Karpas-422 (cell line): ENCODE data around the gene OPRM1. TPM values are rescaled to one million over a fixed set of nuclear protein-coding genes. Genes with fewer than 3 reads are reported as not detected.

ENCODE experiments used
- DNase-seq: peaks from one replicate; pipeline ENCODE4 v3.0.0-alpha.2; 2015
- H2AFZ ChIP-seq: fragments of 200-600 bp; sonication (generic); 2 replicates; pipeline ENCODE4 v1.6.1; 2014; ENCODE audit warnings: antibody characterized with exemption, low read length, mixed read lengths
- H3K27ac ChIP-seq: fragments of 200-600 bp; sonication (generic); 2 replicates; pipeline ENCODE4 v1.5.1; 2014; ENCODE audit warnings: mild to moderate bottlenecking, low read length, moderate library complexity
- H3K27me3 ChIP-seq: fragments of 200-600 bp; sonication (generic); 2 replicates; pipeline ENCODE4 v1.6.1; 2014; ENCODE audit warnings: low read length, mixed read lengths
- H3K36me3 ChIP-seq: fragments of 200-600 bp; sonication (generic); 2 replicates; pipeline ENCODE4 v1.6.1; 2014; ENCODE audit warnings: low read length, mixed read lengths; ENCODE audit not compliant: insufficient read depth
- H3K4me1 ChIP-seq: fragments of 200-600 bp; sonication (generic); 2 replicates; pipeline ENCODE4 v1.6.1; 2014; ENCODE audit warnings: mild to moderate bottlenecking, low read length, mixed read lengths
- H3K4me2 ChIP-seq: fragments of 200-600 bp; sonication (generic); 2 replicates; pipeline ENCODE4 v1.6.1; 2014; ENCODE audit warnings: low read length, low read depth, mild to moderate bottlenecking; ENCODE audit not compliant: poor library complexity, severe bottlenecking
- H3K4me3 ChIP-seq: fragments of 200-600 bp; sonication (generic); 2 replicates; pipeline ENCODE4 v1.5.1; 2014; ENCODE audit warnings: mild to moderate bottlenecking, antibody characterized with exemption, low read length, mixed read lengths
- H3K79me2 ChIP-seq: fragments of 200-600 bp; sonication (generic); 2 replicates; pipeline ENCODE4 v1.6.1; 2014; ENCODE audit warnings: mild to moderate bottlenecking, low read length, mixed read lengths
- H3K9ac ChIP-seq: fragments of 200-600 bp; sonication (generic); 2 replicates; pipeline ENCODE4 v1.6.0; 2014; ENCODE audit warnings: low read length
- H3K9me2 ChIP-seq: fragments of 200-600 bp; sonication (generic), shearing (Covaris generic); replicated peaks from 2 replicates; pipeline ENCODE4 v1.6.0; 2014; ENCODE audit warnings: mild to moderate bottlenecking, low read length, moderate library complexity; ENCODE audit not compliant: insufficient read depth
- H3K9me3 ChIP-seq: fragments of 300-700, 200-600 bp; sonication (generic); 2 replicates; pipeline ENCODE4 v1.6.1; 2014; ENCODE audit warnings: low read length, mixed read lengths
- H4K20me1 ChIP-seq: fragments of 200-600 bp; sonication (generic); 2 replicates; pipeline ENCODE4 v1.6.1; 2014; ENCODE audit warnings: mild to moderate bottlenecking, antibody characterized with exemption, low read length, low read depth; ENCODE audit not compliant: insufficient read depth
- total RNA-seq: library from RNA; depleted of rRNA; stranded (reverse); fragments of >200 nt; shearing (Covaris generic); gene quantifications from 2 replicates; pipeline ENCODE4 v1.2.3, GENCODE V29; 2014; ENCODE audit warnings: low replicate concordance

OPRM1 gene
- total RNA-seq, 1 experiment from 2014 or later = not detected

DNA sequence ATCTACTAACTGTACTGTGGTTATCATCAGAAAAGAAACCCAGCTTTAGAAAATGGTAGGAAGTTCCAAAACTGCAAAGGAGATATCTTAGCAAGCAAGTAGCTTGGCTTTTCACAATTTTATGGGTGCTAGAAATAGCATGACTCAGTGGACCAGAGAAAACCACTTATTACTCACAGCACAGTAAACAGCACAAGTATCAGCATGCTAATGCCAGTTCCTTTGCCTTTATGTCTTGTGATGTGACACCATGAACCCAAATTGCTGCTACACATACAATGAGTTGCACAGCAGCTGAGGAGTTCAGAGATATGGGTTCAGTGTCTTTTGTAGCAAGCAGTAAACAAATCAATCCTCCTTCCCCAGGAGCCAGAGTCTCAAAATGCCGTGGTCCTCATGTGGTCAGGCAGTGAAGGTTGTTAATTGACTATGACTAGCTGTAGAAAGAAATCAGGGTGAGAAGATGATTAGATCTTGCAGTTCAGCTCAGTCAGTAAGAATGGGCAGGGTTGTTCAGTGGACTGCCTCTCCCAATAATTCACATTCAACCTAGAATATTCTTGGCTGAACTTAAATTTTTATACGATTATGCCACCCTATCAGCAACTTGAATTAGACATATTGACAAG lies 73.3 kb downstream of the OPRM1 start:
- Histone ChIP-seq H2AFZ (no peak overlapping the region), H3K9me2 (no peaks in the 10 kb centered on the region), H3K36me3 (no peaks in the 10 kb centered on the region), H3K79me2 (no peaks in the 10 kb centered on the region), H4K20me1 (no peaks in the 10 kb centered on the region), H3K9ac (no peak overlapping the region), H3K4me1 (no peaks in the 10 kb centered on the region), H3K27me3 (no peaks in the 10 kb centered on the region), H3K27ac (no peak overlapping the region), H3K4me3 (no peak overlapping the region), H3K4me2 (no peak overlapping the region), H3K9me3 (no peaks in the 10 kb centered on the region)
- DNase-seq = no peak

DNA sequence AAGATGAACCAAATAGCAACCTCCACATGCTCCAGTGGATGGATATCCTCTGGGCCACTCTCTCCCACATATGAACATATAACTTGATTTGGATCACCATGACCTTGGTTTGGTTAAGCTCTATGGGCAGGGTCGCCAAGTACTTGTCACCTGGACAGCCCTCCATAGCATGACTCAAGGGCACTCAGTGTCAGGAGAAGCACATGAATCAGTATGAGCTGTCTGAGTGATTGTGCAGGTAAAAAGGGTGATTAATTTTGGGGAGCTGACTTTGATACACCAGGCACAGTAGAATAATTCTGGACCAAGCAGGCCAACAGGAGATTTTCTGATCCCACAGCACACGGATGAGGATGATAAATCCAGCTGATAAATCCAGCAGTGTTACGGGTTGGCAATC lies 74.4 kb downstream of the OPRM1 start:
- H3K36me3 ChIP-seq = no peaks in the 10 kb centered on the region
- no peak overlapping the region for H3K27ac ChIP-seq
- no peaks in the 10 kb centered on the region for H3K27me3 ChIP-seq
- no peaks in the 10 kb centered on the region for H3K9me2 ChIP-seq
- no peaks in the 10 kb centered on the region for H3K9me3 ChIP-seq
- H3K4me2 ChIP-seq = no peak overlapping the region
- H4K20me1 ChIP-seq = no peaks in the 10 kb centered on the region
- DNase-seq = no peak
- H3K9ac ChIP-seq = no peak overlapping the region
- H3K4me1 ChIP-seq = no peaks in the 10 kb centered on the region
- H3K4me3 ChIP-seq = no peak overlapping the region
- H3K79me2 ChIP-seq = no peaks in the 10 kb centered on the region
- no peak overlapping the region for H2AFZ ChIP-seq

DNA sequence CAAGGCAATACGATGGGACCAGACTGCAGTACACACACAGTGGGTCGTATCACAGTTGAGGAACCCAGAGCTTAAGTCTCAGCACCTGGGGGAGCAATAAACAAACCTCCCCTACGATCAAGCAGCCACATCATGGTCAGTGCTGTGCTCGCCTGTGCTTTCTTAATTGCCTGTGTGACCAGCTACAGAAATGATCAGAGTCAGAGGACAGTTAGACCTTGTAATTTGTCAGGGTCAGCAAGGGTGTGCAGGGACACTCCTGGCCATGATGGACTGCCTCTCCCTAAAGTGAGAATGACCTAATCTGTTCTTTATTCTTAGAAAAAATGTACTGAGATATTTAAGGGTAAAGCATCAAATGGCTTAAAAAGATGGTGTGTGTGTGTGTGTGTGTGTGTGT lies 78.4 kb downstream of the OPRM1 start:
- H4K20me1 ChIP-seq = no peaks in the 10 kb centered on the region
- no peak overlapping the region for H2AFZ ChIP-seq
- no peak overlapping the region for H3K27ac ChIP-seq
- H3K9me3 ChIP-seq = no peaks in the 10 kb centered on the region
- no peak for DNase-seq
- H3K9me2 ChIP-seq = no peaks in the 10 kb centered on the region
- H3K4me3 ChIP-seq = no peak overlapping the region
- no peaks in the 10 kb centered on the region for H3K79me2 ChIP-seq
- no peaks in the 10 kb centered on the region for H3K27me3 ChIP-seq
- no peak overlapping the region for H3K4me2 ChIP-seq
- no peaks in the 10 kb centered on the region for H3K36me3 ChIP-seq
- H3K9ac ChIP-seq = no peak overlapping the region
- H3K4me1 ChIP-seq = no peaks in the 10 kb centered on the region

DNA sequence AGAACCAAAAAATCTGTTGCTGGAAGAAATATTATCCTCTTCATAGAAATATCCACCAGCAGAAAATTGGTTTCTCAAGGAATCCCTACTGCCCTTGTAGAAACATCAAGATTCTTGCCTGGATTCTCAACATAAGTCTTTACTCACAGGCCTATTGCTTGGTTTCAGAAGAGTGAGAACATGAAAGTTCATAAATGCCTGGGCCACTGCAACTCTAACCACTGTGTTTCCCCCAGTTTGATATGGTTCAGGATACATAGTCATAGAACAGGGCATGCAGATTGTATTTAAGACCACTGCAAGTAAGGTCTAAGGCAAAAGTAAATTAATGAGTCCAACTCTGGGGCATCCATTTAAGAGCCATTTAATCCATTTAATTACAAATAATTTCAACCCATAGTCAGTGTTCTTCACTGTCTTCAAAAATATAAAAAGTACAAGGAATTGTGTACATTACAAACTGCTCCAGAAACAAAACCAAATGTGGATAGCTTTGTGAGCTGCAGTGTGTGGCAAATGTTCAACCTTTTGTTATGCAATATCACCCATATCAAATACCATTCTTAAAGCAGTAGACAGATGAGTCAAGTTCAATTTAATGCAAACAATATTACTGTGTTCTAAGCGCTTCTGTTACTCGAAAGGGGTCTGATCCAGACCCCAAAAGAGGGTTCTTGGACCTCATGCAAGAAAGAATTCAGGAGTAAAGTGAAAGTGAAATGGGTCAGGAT lies 83.3 kb downstream of the OPRM1 start:
- Histone ChIP-seq H3K27me3 (no peaks in the 10 kb centered on the region), H3K36me3 (no peaks in the 10 kb centered on the region)
- no peak for DNase-seq

DNA sequence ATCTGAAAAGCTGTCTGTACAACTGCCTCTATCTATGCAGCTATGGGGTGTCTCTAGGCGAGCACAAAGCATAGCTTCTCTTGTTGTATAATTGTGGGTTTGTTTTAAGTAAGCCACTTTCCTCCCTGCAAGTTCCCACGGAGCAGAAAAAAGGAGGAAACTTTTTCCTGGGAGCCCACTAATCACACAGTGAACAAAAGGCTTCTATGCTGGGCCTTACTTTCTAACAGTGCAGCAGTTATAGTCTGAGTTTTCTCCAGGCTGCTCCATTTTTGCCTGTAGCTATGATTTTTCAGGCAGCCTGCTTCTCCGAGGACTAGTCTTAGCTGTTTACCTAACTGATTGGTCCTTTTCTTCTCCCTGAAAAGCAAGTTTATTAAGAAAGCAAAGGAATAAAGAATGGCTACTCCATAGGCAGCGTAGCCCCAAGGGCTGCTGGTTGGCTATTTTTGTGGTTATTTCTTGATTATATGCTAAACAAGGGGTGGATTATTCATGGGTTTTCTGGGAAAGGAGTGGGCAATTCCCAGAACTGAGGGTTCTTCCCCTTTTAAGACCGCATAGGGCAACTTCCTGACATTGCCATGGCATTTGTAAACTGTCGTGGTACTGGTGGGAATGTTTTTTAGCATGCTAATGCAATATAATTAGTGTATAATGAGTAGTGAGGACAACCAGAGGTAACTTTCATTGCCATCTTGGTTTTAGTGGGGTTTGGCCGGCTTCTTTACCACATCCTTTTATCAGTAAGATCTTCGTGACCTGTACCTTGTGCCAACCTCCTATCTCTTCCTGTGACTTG lies 84.3 kb downstream of the OPRM1 start:
- Histone ChIP-seq H3K9ac (no peak overlapping the region), H3K79me2 (no peaks in the 10 kb centered on the region), H3K27ac (no peak overlapping the region), H3K9me3 (no peaks in the 10 kb centered on the region), H4K20me1 (no peaks in the 10 kb centered on the region), H3K36me3 (no peaks in the 10 kb centered on the region), H3K4me1 (no peaks in the 10 kb centered on the region), H3K9me2 (no peaks in the 10 kb centered on the region), H3K4me2 (no peak overlapping the region), H3K27me3 (no peaks in the 10 kb centered on the region), H3K4me3 (no peak overlapping the region), H2AFZ (no peak overlapping the region)
- no peak for DNase-seq

More for the DNA sequence above, 83.3 kb downstream of the OPRM1 start:
- Histone ChIP-seq H3K9me2 (no peaks in the 10 kb centered on the region), H3K27ac (no peak overlapping the region), H3K9me3 (no peaks in the 10 kb centered on the region), H2AFZ (no peak overlapping the region), H3K4me1 (no peaks in the 10 kb centered on the region), H3K4me2 (no peak overlapping the region), H3K4me3 (no peak overlapping the region), H3K9ac (no peak overlapping the region), H4K20me1 (no peaks in the 10 kb centered on the region), H3K79me2 (no peaks in the 10 kb centered on the region)

DNA sequence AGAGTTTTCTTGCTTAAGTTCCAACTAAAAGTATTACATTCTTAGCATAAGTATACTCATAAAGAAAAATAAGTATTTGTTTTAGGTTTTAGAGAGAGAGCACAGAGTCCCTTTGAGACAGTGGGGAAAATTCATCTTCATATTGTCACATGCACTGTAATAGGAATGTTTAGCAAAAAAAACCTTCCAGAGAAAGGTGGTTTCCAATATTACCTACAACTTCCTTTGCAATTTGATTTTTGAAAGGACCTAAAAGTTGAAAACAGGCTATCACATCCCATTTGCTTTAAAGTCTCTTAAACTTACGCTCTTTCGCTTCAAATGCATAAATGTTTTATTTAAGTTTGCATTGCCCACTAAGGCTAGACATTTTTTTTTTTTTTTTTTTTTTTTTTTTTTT lies 86.4 kb downstream of the OPRM1 start:
- Histone ChIP-seq H3K9ac (no peak overlapping the region), H3K4me2 (no peak overlapping the region), H3K9me3 (no peaks in the 10 kb centered on the region), H3K79me2 (no peaks in the 10 kb centered on the region), H3K4me3 (no peak overlapping the region), H3K4me1 (no peaks in the 10 kb centered on the region), H4K20me1 (no peaks in the 10 kb centered on the region), H3K9me2 (no peaks in the 10 kb centered on the region), H3K27me3 (no peaks in the 10 kb centered on the region), H2AFZ (no peak overlapping the region), H3K36me3 (no peaks in the 10 kb centered on the region), H3K27ac (no peak overlapping the region)
- no peak for DNase-seq

DNA sequence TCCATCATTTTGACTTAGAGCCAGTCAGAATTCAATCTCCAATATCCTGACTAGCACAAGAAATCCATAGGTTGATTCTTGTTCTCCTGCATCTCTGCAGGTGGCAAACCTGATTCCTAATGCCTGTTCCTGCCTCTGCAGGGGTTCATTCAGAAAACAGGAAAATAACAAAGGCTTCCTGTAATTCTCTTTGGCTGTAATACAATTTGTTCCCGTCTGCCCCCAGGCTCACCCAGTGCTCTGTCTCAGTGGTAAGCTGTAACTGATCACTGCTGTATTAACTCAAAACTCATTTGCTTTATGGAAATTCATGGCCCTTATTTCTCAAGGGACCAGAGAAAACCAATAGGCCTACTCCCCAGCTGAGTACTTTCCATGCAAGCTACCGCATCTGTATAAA lies 88.6 kb downstream of the OPRM1 start:
- Histone ChIP-seq H3K9me2 (no peaks in the 10 kb centered on the region), H3K79me2 (no peaks in the 10 kb centered on the region), H3K27ac (no peak overlapping the region), H2AFZ (no peak overlapping the region), H4K20me1 (no peaks in the 10 kb centered on the region), H3K27me3 (no peaks in the 10 kb centered on the region), H3K4me1 (no peaks in the 10 kb centered on the region), H3K4me3 (no peak overlapping the region), H3K36me3 (no peaks in the 10 kb centered on the region), H3K4me2 (no peak overlapping the region), H3K9ac (no peak overlapping the region), H3K9me3 (no peaks in the 10 kb centered on the region)
- DNase-seq = no peak

DNA sequence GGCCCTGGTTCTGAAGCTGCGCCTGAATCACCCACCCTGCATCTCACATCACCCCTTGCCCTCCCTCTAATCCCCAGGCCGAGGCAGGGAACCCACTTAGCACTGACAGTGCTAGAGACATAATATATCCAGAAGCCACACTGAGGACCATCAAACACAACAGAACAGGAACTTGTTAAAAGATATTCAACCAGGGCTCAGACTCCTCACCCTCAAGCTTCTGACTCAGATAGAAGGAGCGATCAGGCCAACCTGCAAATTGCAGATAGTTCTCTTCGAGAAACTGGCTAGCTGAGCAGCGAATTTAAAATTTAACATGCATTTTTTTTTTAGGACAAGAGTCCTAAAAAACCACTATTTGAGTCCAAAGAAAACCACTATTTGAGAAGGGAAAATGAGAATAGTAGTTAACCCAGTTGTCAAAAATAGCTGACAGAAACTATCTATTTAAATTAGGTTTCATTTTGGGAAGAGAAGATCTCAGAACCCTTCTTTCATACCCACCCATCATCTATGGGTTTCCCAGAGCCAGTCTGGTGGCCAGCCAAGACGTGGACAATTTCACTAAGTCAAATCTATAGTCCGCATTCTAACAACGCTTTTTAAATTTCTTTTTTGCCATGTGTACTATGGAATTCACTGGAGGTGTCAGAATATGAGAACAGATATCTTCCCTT lies 95.6 kb downstream of the OPRM1 start:
- H3K9me2 ChIP-seq = no peaks in the 10 kb centered on the region
- H3K79me2 ChIP-seq = no peaks in the 10 kb centered on the region

More for the DNA sequence above, 95.6 kb downstream of the OPRM1 start:
- Histone ChIP-seq H3K36me3 (no peaks in the 10 kb centered on the region), H3K4me2 (no peak overlapping the region), H4K20me1 (no peaks in the 10 kb centered on the region), H3K27me3 (no peaks in the 10 kb centered on the region), H3K27ac (no peak overlapping the region), H3K4me1 (no peaks in the 10 kb centered on the region), H3K4me3 (no peak overlapping the region), H3K9me3 (no peaks in the 10 kb centered on the region), H3K9ac (no peak overlapping the region), H2AFZ (no peak overlapping the region)
- DNase-seq = no peak
